Keratinocyte (primary cell): ENCODE results near the gene KCNJ8. TPM values are rescaled to one million over a fixed set of nuclear protein-coding genes. Genes with fewer than 3 reads are reported as not detected.

Source experiments
- DNase-seq: peaks from one replicate; pipeline ENCODE4 v3.0.0-alpha.2; 2011; ENCODE audit warnings: low read depth, missing footprints, low spot score
- FAIRE-seq: peaks from 2 replicates; lab custom pipeline; 2011; peaks lifted over from hg19 to GRCh38; lab: Jason Lieb, UNC
- H2AFZ ChIP-seq: 2 replicates; pipeline ENCODE4 v1.6.0; 2012; ENCODE audit warnings: low read length, control low read depth, inconsistent platforms; ENCODE audit not compliant: control insufficient read depth
- H3K27ac ChIP-seq: 2 replicates; pipeline ENCODE4 v1.5.1; 2011; ENCODE audit warnings: low read length; ENCODE audit not compliant: control insufficient read depth, insufficient read depth
- H3K27me3 ChIP-seq: 3 replicates; pipeline ENCODE4 v1.6.0; 2011; ENCODE audit warnings: low read length; ENCODE audit not compliant: control insufficient read depth, insufficient read depth; ENCODE audit errors: extremely low read depth
- H3K36me3 ChIP-seq, 2 experiments: 2 replicates in 1 of 2; 3 replicates in 1 of 2; pipeline ENCODE4 v1.5.1; 2011; ENCODE audit warnings: low read length in 2 of 2, mild to moderate bottlenecking in 1 of 2; ENCODE audit not compliant: control insufficient read depth in 2 of 2, insufficient read depth in 2 of 2; ENCODE audit errors: extremely low read depth in 1 of 2
- H3K4me1 ChIP-seq: 3 replicates; pipeline ENCODE4 v1.5.1; 2011; ENCODE audit warnings: low read length; ENCODE audit not compliant: control insufficient read depth, insufficient read depth; ENCODE audit errors: extremely low read depth
- H3K4me2 ChIP-seq: 3 replicates; pipeline ENCODE4 v1.6.0; 2011; ENCODE audit warnings: low read depth, low read length; ENCODE audit not compliant: control insufficient read depth, insufficient read depth; ENCODE audit errors: extremely low read depth
- H3K4me3 ChIP-seq, 3 experiments: fragments of 200-600 bp in 1 of 3; sonication (generic) in 1 of 3; 2 replicates in 2 of 3; 3 replicates in 1 of 3; pipeline ENCODE4 v1.5.1; 2011 to 2016; ENCODE audit warnings: low read length in 3 of 3, mild to moderate bottlenecking in 3 of 3, control low read depth in 2 of 3, inconsistent platforms in 1 of 3, low read depth in 1 of 3, mixed read lengths in 1 of 3, mixed run types in 1 of 3, moderate library complexity in 1 of 3; ENCODE audit not compliant: control insufficient read depth in 2 of 3, insufficient read depth in 2 of 3; ENCODE audit errors: extremely low read depth in 1 of 3
- H3K79me2 ChIP-seq: 2 replicates; pipeline ENCODE4 v1.6.0; 2012; ENCODE audit warnings: low read length; ENCODE audit not compliant: control insufficient read depth, insufficient read depth
- H3K9ac ChIP-seq: 3 replicates; pipeline ENCODE4 v1.6.0; 2011; ENCODE audit warnings: low read length; ENCODE audit not compliant: control insufficient read depth, insufficient read depth; ENCODE audit errors: extremely low read depth
- H3K9me1 ChIP-seq: 3 replicates; pipeline ENCODE4 v1.6.0; 2011; ENCODE audit warnings: low read length; ENCODE audit not compliant: control insufficient read depth, insufficient read depth; ENCODE audit errors: extremely low read depth
- H3K9me3 ChIP-seq: 2 replicates; pipeline ENCODE4 v1.5.1; 2012; ENCODE audit warnings: low read depth, low read length; ENCODE audit not compliant: control insufficient read depth
- H4K20me1 ChIP-seq: 3 replicates; pipeline ENCODE4 v1.6.0; 2011; ENCODE audit warnings: low read length; ENCODE audit not compliant: control insufficient read depth, insufficient read depth; ENCODE audit errors: extremely low read depth
- CTCF ChIP-seq, 3 experiments: IDR thresholded peaks in 1 of 3; conservative IDR thresholded peaks in 1 of 3; optimal IDR thresholded peaks in 1 of 3; 2 replicates in 2 of 3; 3 replicates in 1 of 3; pipeline versions ENCODE3 to v1.5.1; 2011; ENCODE audit warnings: low read length in 3 of 3, mild to moderate bottlenecking in 3 of 3, moderate library complexity in 2 of 3, control low read depth in 1 of 3, inconsistent platforms in 1 of 3; ENCODE audit not compliant: insufficient read depth in 2 of 3; ENCODE audit errors: extremely low read depth in 1 of 3
- EZH2 ChIP-seq: IDR thresholded peaks from one replicate; pipeline ENCODE4 v1.6.1; 2012; ENCODE audit warnings: inconsistent platforms, mild to moderate bottlenecking, low read length, moderate library complexity
- dilution Hi-C: fragments of 300-500 bp; cut with MboI; formaldehyde crosslinking; loops from one replicate; pipeline ENCODE4 v1.7.0; 2020; ENCODE audit warnings: low sequenced_read_pairs; ENCODE audit not compliant: extremely low pct_ligation_motif_present
- polyA plus RNA-seq, 5 experiments: library from polyadenylated mRNA; depleted of rRNA in 3 of 5; stranded (reverse) in 3 of 5; stranded (forward) in 1 of 5; unstranded in 1 of 5; fragments of >200 nt; gene quantifications; 1 replicate in 1 of 5; 2 replicates in 3 of 5; 3 replicates in 1 of 5; pipeline versions ENCODE4 v1.2.1 to v1.2.3, GENCODE V29; 2011 to 2012; ENCODE audit warnings: missing spikeins in 2 of 5, low read depth in 1 of 5, low replicate concordance in 1 of 5

KCNJ8 gene
- polyA plus RNA-seq, 1 donor (not counting 4 experiments of a cell fraction or from before 2014, with no cell fraction given) = not detected

- Histone ChIP-seq H3K27me3 (no peaks in the 10 kb centered on the region), H3K4me2 (no peak overlapping the region), H4K20me1 (no peaks in the 10 kb centered on the region), H3K9me3 (no peaks in the 10 kb centered on the region), H3K4me3 (no peak overlapping the region), H3K4me1 (peaks cover 6% of the 10 kb centered on the region), H3K36me3 (no peaks in the 10 kb centered on the region), H2AFZ (no peak overlapping the region), H3K9me1 (no peaks in the 10 kb centered on the region), H3K27ac (no peak overlapping the region), H3K9ac (no peak overlapping the region), H3K79me2 (no peaks in the 10 kb centered on the region)
- DNase-seq = no peak
- TF ChIP-seq EZH2 (no peak), CTCF (optimal IDR thresholded peaks at IDR 0.05 in 1 of 3, IDR thresholded peaks at IDR 0.05 in 1 of 3, conservative IDR thresholded peaks at IDR 0.05 in 1 of 3; ENCODE audit: extremely low read depth in 1 of 3, insufficient read depth in 2 of 3, low read length in 3 of 3) (no peak)
- dilution Hi-C loops = no loop called here
- FAIRE-seq = no peak
Observed at GRCh38 chr12:21814814-21815213, 40.3 kb upstream of the KCNJ8 start.

GRCh38 chr12:21814327-21814726, 39.8 kb upstream of the KCNJ8 start:
- Histone ChIP-seq H3K27me3 (no peaks in the 10 kb centered on the region), H3K9ac (no peak overlapping the region), H3K36me3 (no peaks in the 10 kb centered on the region), H3K4me2 (no peak overlapping the region), H2AFZ (no peak overlapping the region), H3K4me1 (peaks cover 6% of the 10 kb centered on the region), H3K79me2 (no peaks in the 10 kb centered on the region), H3K27ac (no peak overlapping the region), H4K20me1 (no peaks in the 10 kb centered on the region), H3K4me3 (no peak overlapping the region), H3K9me3 (no peaks in the 10 kb centered on the region), H3K9me1 (no peaks in the 10 kb centered on the region)
- FAIRE-seq = no peak
- dilution Hi-C loops = no loop called here
- no peak for DNase-seq
- TF ChIP-seq EZH2 (no peak), CTCF (optimal IDR thresholded peaks at IDR 0.05 in 1 of 3, IDR thresholded peaks at IDR 0.05 in 1 of 3, conservative IDR thresholded peaks at IDR 0.05 in 1 of 3; ENCODE audit: extremely low read depth in 1 of 3, insufficient read depth in 2 of 3, low read length in 3 of 3) (no peak)
